ENCODE results near the gene FAM131C. TPM values are rescaled to one million over a fixed set of nuclear protein-coding genes. Genes with fewer than 3 reads are reported as not detected.
A peak's percentile ranks its signal among the peaks of the same experiment; 100 is the strongest.

FAM131C gene
- total RNA-seq, 2 experiments from 2014 or later: 0.67 to 1.1 TPM

DNA sequence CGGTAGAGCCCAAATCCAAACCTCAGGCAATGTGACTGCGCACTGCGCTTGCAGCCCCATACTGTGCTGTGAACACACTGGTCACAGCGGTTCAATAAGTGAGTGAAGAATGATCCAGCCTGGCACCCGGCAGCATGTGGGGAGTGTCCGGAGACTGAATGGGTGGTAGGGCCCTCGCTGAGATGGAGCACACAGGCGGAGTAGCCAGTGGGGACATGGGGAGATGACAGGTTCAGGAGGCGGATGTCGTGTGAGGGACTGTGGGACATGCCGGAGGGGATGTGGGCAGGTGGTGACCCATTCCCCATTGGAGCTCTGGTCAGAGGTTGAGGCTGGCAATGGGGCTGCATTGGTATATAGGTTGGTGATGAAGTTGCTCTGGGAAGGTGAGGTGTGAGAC is 63.8 kb downstream of the FAM131C start:
- ChIA-PET CTCF (interaction anchor here (1.0 to 1.6 kb wide), 3 partner anchors 14 to 30 kb away, joined by 3 to 4 read pairs (median 4); no protein-coding TSS in a partner anchor), POLR2A (no interaction called here)
- H3K27me3 Mint-ChIP-seq: no peaks in the 10 kb centered on the region
- no peak overlapping the region for H3K4me3 Mint-ChIP-seq
- H3K36me3 Mint-ChIP-seq (ENCODE audit: low read depth): no peaks in the 10 kb centered on the region
- peaks cover 4% of the 10 kb centered on the region for H3K4me1 Mint-ChIP-seq
- no peak overlapping the region for H3K27ac Mint-ChIP-seq
- no peak for DNase-seq
- H3K9me3 Mint-ChIP-seq: no peaks in the 10 kb centered on the region

DNA sequence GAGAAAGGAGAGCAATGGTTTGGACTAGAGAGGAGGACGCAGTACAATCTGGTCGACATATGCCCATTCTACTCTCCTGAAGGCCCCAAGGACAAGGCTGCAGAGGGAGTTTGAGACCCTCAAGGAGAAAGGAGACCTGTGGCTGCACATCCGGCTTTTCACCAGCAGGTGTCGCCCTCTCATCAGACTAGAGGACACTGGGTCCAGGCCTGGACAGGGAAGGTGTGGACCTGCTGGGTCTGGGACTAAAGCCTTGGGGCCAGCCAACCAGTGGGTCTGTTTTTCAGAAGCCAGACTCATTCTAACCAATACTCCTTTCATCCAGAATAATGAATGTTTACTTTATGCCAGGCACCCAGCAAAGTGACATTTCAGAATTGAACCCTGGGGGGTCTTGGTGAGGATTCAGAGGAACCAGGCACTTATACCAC is 64.4 kb downstream of the FAM131C start:
- Mint-ChIP-seq H3K27me3 (no peaks in the 10 kb centered on the region), H3K9me3 (no peaks in the 10 kb centered on the region), H3K4me1 (peaks cover 4% of the 10 kb centered on the region), H3K36me3 (ENCODE audit: low read depth) (no peaks in the 10 kb centered on the region), H3K4me3 (no peak overlapping the region), H3K27ac (no peak overlapping the region)
- POLR2A ChIA-PET: no interaction called here
- CTCF ChIA-PET: interaction anchor here (1.0 to 1.6 kb wide), 4 partner anchors 15 to 60 kb away, joined by 3 to 4 read pairs (median 4); no protein-coding TSS in a partner anchor
- DNase-seq: peak; percentile 80

Other genes with a start within 250 kb of the FAM131C start
- gene SPEN, start 225.9 kb downstream of the FAM131C start, total RNA-seq: 10 to 100 TPM; 65.1 to 65.2 TPM
- gene ZBTB17, start 97.5 kb downstream of the FAM131C start, total RNA-seq: 10 to 100 TPM; 34.8 to 38.8 TPM
- not detected for gene SRARP, start 69.4 kb downstream of the FAM131C start, total RNA-seq
- not detected for gene HSPB7, start 55.6 kb downstream of the FAM131C start, total RNA-seq
- not detected for gene CLCNKA, start 51.6 kb downstream of the FAM131C start, total RNA-seq
- gene CLCNKB, start 29.9 kb downstream of the FAM131C start, total RNA-seq: not detected
- gene EPHA2, start 82.4 kb upstream of the FAM131C start, total RNA-seq: not detected
- 10 to 100 TPM; 10.7 to 12.1 TPM for gene ARHGEF19, start 139.0 kb upstream of the FAM131C start, total RNA-seq
- 1 to 10 TPM; 6.4 to 6.8 TPM for gene CPLANE2, start 163.5 kb upstream of the FAM131C start, total RNA-seq